Thymus (tissue), 11 donors: ENCODE measurements around the gene NDE1. TPM values are rescaled to one million over a fixed set of nuclear protein-coding genes. Genes with fewer than 3 reads are reported as not detected.

Experiments
- DNase-seq, 9 donors: peaks; one replicate each; pipeline ENCODE4 v3.0.0-alpha.2; 2013; ENCODE audit warnings: low spot score in 9 of 9, low read depth in 6 of 9, missing footprints in 1 of 9
- H3K27ac ChIP-seq, 2 donors: one replicate each; pipeline ENCODE4 v1.5.1; 2013; ENCODE audit warnings: control low read depth in 1 of 2, low read depth in 1 of 2, low read length in 1 of 2, mild to moderate bottlenecking in 1 of 2, moderate library complexity in 1 of 2
- H3K27me3 ChIP-seq, 2 donors: one replicate each; pipeline ENCODE4 v1.5.1; 2013; ENCODE audit warnings: low read length in 1 of 2; ENCODE audit not compliant: control insufficient read depth in 2 of 2, insufficient read depth in 1 of 2
- H3K36me3 ChIP-seq, 2 donors: one replicate each; pipeline ENCODE4 v1.5.1; 2013; ENCODE audit warnings: low read length in 1 of 2, mild to moderate bottlenecking in 1 of 2, moderate library complexity in 1 of 2; ENCODE audit not compliant: control insufficient read depth in 2 of 2, insufficient read depth in 2 of 2
- H3K4me1 ChIP-seq, 2 donors: one replicate each; pipeline ENCODE4 v1.5.1; 2013; ENCODE audit warnings: low read length in 2 of 2; ENCODE audit not compliant: control insufficient read depth in 2 of 2, insufficient read depth in 2 of 2
- H3K4me3 ChIP-seq, 2 donors: one replicate each; pipeline ENCODE4 v1.5.1; 2013; ENCODE audit warnings: low read length in 2 of 2, control low read depth in 1 of 2, mild to moderate bottlenecking in 1 of 2
- H3K9me3 ChIP-seq, 2 donors: one replicate each; pipeline ENCODE4 v1.5.1; 2013; ENCODE audit warnings: low read length in 1 of 2, mild to moderate bottlenecking in 1 of 2; ENCODE audit not compliant: control insufficient read depth in 2 of 2, insufficient read depth in 1 of 2
- WGBS: extraction: QIAGEN DNeasy Blood & Tissue Kit; methylation state at CpG from one replicate; pipeline ENCODE4 v1.1.7; 2013; 5-methylcytosine and 5-hydroxymethylcytosine counted together
- polyA plus RNA-seq: library from polyadenylated mRNA; stranded (reverse); fragments of 200-250 nt; gene quantifications from one replicate; pipeline ENCODE4 v1.2.3, GENCODE V29; 2013
- total RNA-seq: library from RNA; stranded (reverse); fragments of 120-200 nt; gene quantifications from one replicate; pipeline ENCODE4 v1.2.4, GENCODE V29; 2013
- donor health status: healthy.

The NDE1 gene
- total and polyA plus RNA-seq, 2 donors: 25.1 to 33.3 TPM

- 97% methylated on average over 6 of the region's 6 CpGs for WGBS
- no peaks in the 10 kb centered on the region for H3K9me3 ChIP-seq
These were observed 82.4 kb downstream of the NDE1 start for GRCh38 chr16:15732416-15732815.

GRCh38 chr16:15735610-15736009, 85.6 kb downstream of the NDE1 start:
- no peaks in the 10 kb centered on the region for H3K36me3 ChIP-seq
- WGBS: over 99% methylated on average over 3 of the region's 3 CpGs
- no peaks in the 10 kb centered on the region for H3K27me3 ChIP-seq
- H3K4me3 ChIP-seq: no peak overlapping the region
- DNase-seq: no peak
- H3K4me1 ChIP-seq: no peaks in the 10 kb centered on the region
- peaks cover 0 to under 1% of the 10 kb centered on the region in 2 donors for H3K9me3 ChIP-seq
- no peak overlapping the region for H3K27ac ChIP-seq

More at GRCh38 chr16:15732416-15732815, 82.4 kb downstream of the NDE1 start:
- H3K27me3 ChIP-seq: no peaks in the 10 kb centered on the region
- no peaks in the 10 kb centered on the region for H3K36me3 ChIP-seq
- no peak overlapping the region for H3K4me3 ChIP-seq
- no peak overlapping the region for H3K27ac ChIP-seq
- H3K4me1 ChIP-seq: no peaks in the 10 kb centered on the region
- no peak for DNase-seq

DNA sequence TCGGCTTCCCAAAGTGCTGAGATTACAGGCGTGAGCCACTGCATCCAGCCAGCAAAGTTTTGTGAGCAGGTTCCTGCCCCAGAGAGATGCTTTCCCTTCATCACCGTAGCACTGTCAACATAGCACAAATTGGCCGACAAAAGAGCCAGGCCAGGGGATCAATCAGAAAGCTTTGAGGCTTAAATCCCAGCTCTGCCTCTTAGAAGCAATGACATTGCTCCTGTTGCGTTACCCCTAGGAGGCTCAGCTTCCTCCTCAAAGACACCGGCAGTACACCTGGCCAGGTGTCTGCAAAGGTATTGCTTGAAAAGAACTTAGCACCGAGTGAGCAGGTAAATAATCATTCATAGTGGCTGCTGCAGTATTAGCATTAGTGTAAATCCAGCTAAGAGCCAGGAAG, 86.5 kb downstream of the NDE1 start:
- Histone ChIP-seq H3K27me3 (no peaks in the 10 kb centered on the region), H3K4me3 (no peak overlapping the region), H3K9me3 (peaks cover 0 to 5% of the 10 kb centered on the region in 2 donors), H3K27ac (no peak overlapping the region), H3K4me1 (no peaks in the 10 kb centered on the region), H3K36me3 (peaks cover 0 to 5% of the 10 kb centered on the region in 2 donors)
- DNase-seq: no peak
- 97% methylated on average over 7 of the region's 7 CpGs for whole genome bisulfite sequencing

DNA sequence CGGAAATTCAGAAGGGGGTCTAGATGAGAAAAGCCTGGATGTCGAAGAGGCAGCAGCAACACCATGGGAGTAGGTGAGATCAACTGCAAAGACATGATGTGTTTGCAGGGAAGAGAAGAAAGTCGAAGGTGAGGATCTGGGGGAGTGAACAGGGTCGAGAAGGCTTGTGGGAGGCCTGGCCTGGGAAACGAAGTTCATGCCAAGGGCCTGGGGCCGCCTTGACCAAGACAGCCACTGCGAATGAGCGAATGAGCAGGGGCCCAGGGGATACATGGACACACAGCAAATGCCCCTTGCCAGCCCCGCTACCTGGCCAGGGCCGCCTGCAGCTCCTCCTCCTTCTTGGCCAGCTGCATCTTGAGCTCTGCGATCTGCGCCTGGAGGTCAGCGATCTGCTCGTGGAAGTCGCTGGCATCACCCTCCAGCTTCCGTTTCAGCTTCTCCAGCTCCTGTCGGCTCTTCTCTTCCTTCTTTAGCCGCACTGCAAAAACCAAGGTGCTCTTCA, 87.1 kb downstream of the NDE1 start:
- WGBS: 91% methylated on average over 18 of the region's 18 CpGs
- peaks cover 0 to 6% of the 10 kb centered on the region in 2 donors for H3K36me3 ChIP-seq

DNA sequence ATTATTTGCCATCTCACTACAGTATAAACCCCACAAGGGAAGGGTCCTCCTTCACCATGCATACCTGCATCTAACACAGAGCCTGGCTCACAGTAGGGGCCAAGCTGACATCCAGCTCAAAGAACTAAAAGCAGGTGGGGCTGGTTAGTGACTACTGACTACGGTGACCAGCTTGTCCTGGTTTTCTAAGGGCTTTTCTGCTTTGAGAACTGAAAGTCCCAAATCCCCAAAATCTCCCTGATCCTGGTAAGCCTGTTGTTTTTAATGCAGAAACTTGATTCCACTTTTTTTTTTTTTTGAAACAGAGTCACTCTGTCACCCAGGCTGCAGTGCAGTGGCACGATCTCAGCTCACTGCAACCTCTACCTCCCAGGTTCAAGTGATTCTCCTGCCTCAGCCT, 89.4 kb downstream of the NDE1 start:
- Histone ChIP-seq H3K4me3 (no peak overlapping the region), H3K4me1 (no peaks in the 10 kb centered on the region), H3K36me3 (peaks cover 0 to 6% of the 10 kb centered on the region in 2 donors), H3K27me3 (no peaks in the 10 kb centered on the region), H3K9me3 (peaks cover 0 to 5% of the 10 kb centered on the region in 2 donors), H3K27ac (no peak overlapping the region)
- WGBS: 98% methylated on average over 2 of the region's 2 CpGs
- DNase-seq: no peak

More for the DNA sequence above, 87.1 kb downstream of the NDE1 start:
- DNase-seq: no peak
- H3K27me3 ChIP-seq: no peaks in the 10 kb centered on the region
- no peak overlapping the region for H3K4me3 ChIP-seq
- no peaks in the 10 kb centered on the region for H3K4me1 ChIP-seq
- no peak overlapping the region for H3K27ac ChIP-seq
- peaks cover 0 to 5% of the 10 kb centered on the region in 2 donors for H3K9me3 ChIP-seq

- Histone ChIP-seq H3K4me1 (no peaks in the 10 kb centered on the region), H3K36me3 (peaks cover 0 to 6% of the 10 kb centered on the region in 2 donors), H3K4me3 (no peak overlapping the region), H3K27ac (no peak overlapping the region), H3K9me3 (peaks cover 0 to 5% of the 10 kb centered on the region in 2 donors), H3K27me3 (no peaks in the 10 kb centered on the region)
- 66% methylated on average over 6 of the region's 6 CpGs for WGBS
- DNase-seq: no peak
These were observed 89.9 kb downstream of the NDE1 start for GRCh38 chr16:15739950-15740349.

DNA sequence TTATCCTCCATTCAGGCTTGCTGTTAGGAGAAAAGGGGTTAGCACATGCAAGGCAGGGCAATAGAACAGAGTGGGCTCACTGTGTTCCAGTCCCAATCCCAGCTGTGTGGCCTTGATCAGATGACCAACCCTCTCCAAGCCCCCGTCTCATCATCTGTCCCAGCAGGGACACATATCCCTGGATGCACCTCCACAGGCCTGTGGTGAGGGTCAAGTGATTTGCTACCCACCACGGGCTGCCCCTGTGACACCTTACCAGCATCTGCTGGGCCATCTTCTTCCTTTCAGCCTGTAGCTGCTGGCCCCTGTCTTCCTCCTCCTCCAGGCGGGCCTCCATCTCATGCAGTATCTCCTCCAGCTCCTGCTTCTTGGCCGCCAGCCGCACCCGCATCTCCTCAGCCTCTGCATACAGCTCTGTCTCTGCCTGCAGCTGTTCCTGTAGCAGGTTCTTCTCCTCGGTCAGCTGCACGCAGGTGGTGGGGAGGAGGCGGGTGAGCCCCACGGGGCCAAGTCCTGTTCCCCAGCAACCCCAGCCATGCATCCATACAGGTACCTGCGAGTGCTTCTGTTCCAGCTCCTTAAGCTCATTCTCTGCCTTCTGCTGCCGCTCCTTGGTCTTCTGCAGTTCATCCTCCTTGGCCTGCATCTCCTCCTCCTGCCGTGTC, 91.3 kb downstream of the NDE1 start:
- Histone ChIP-seq H3K4me1 (no peaks in the 10 kb centered on the region), H3K27ac (no peak overlapping the region), H3K4me3 (no peak overlapping the region), H3K36me3 (peaks cover 0 to 6% of the 10 kb centered on the region in 2 donors), H3K27me3 (no peaks in the 10 kb centered on the region), H3K9me3 (peaks cover 0 to 5% of the 10 kb centered on the region in 2 donors)
- WGBS: 97% methylated on average over 13 of the region's 13 CpGs
- no peak for DNase-seq

GRCh38 chr16:15742716-15743115, 92.7 kb downstream of the NDE1 start:
- Histone ChIP-seq H3K4me3 (no peak overlapping the region), H3K27ac (no peak overlapping the region), H3K36me3 (peaks cover 0 to 6% of the 10 kb centered on the region in 2 donors), H3K4me1 (no peaks in the 10 kb centered on the region), H3K9me3 (peaks cover 0 to 5% of the 10 kb centered on the region in 2 donors), H3K27me3 (no peaks in the 10 kb centered on the region)
- DNase-seq: no peak
- 98% methylated on average over 2 of the region's 2 CpGs for WGBS

GRCh38 chr16:15743657-15744056, 93.6 kb downstream of the NDE1 start:
- H3K4me1 ChIP-seq: no peaks in the 10 kb centered on the region
- peaks cover 0 to 6% of the 10 kb centered on the region in 2 donors for H3K36me3 ChIP-seq
- H3K9me3 ChIP-seq: peaks cover 0 to 5% of the 10 kb centered on the region in 2 donors
- WGBS: 98% methylated on average over 1 of the region's 1 CpG
- no peak overlapping the region for H3K4me3 ChIP-seq
- no peak for DNase-seq
- no peaks in the 10 kb centered on the region for H3K27me3 ChIP-seq
- no peak overlapping the region for H3K27ac ChIP-seq
